Omental fat pad (tissue), 4 donors: ENCODE results near the gene CEP170B. TPM values are rescaled to one million over a fixed set of nuclear protein-coding genes. Genes with fewer than 3 reads are reported as not detected.

Experiments
- ATAC-seq: fragments of 150-250 bp; one replicate; pipeline ENCODE4 v1.9.1; 2016; ENCODE audit warnings: mild to moderate bottlenecking, moderate library complexity; ENCODE audit not compliant: low FRiP score
- DNase-seq: peaks from one replicate; pipeline ENCODE4 v3.0.0-alpha.2; 2019; ENCODE audit warnings: low spot score
- CTCF ChIP-seq, 3 donors: fragments of 450-650 bp; IDR thresholded peaks; one replicate each; pipeline ENCODE4 v1.5.1; 2016 to 2017; ENCODE audit warnings: antibody characterized with exemption in 3 of 3, mild to moderate bottlenecking in 3 of 3, moderate library complexity in 2 of 3
- total RNA-seq, 4 donors: library from RNA; depleted of rRNA; stranded (reverse); fragments of >200 nt; gene quantifications; one replicate each; pipeline ENCODE4 v1.1.0, GENCODE V29; 2016

Gene CEP170B
- total RNA-seq, 4 donors from 2014 or later, result 5.5 to 29.3 (median 13.0) TPM

GRCh38 chr14:104924421-104925213, 59.5 kb downstream of the CEP170B start, which contains the start of gene PLD4:
Gene PLD4, plus strand, starts transcription at chr14:104924879. Its CDS starts 2,262 bp downstream, at chr14:104927141.
- DNase-seq (no peak), ATAC-seq (no peak)
- TF ChIP-seq CTCF (IDR thresholded peaks at IDR 0.05), result no peak

GRCh38 chr14:104925214-104925854, 60.3 kb downstream of the CEP170B start:
- no peak for TF ChIP-seq CTCF (IDR thresholded peaks at IDR 0.05)
- no peak for DNase-seq

GRCh38 chr14:104925855-104926609, 61.0 kb downstream of the CEP170B start:
- ATAC-seq (no peak), DNase-seq (no peak)
- no peak for TF ChIP-seq CTCF (IDR thresholded peaks at IDR 0.05)

More at GRCh38 chr14:104925214-104925854, 60.3 kb downstream of the CEP170B start:
- no peak for ATAC-seq

GRCh38 chr14:104926619-104927431, 61.8 kb downstream of the CEP170B start:
- no peak for TF ChIP-seq CTCF (IDR thresholded peaks at IDR 0.05)
- ATAC-seq, result no peak

GRCh38 chr14:104927432-104927816, 62.4 kb downstream of the CEP170B start:
- ATAC-seq, result no peak
- TF ChIP-seq CTCF (IDR thresholded peaks at IDR 0.05), result no peak
- no peak for DNase-seq

More at GRCh38 chr14:104926619-104927431, 61.8 kb downstream of the CEP170B start:
- no peak for DNase-seq

GRCh38 chr14:104927901-104928300, 62.8 kb downstream of the CEP170B start:
- DNase-seq, result no peak
- TF ChIP-seq CTCF (IDR thresholded peaks at IDR 0.05), result no peak
- ATAC-seq, result no peak
